Stimulated activated CD8-positive, alpha-beta memory T cell treated with anti-CD3 and anti-CD28 coated beads, Interleukin-12 subunit alpha, Interleukin-12 subunit beta, amount 100 ng/mL, for 24 hours (primary cell): ENCODE results near the gene VSX1.

Source experiments
- DNase-seq: peaks from one replicate; pipeline ENCODE4 v3.0.0-alpha.2; 2020; ENCODE audit errors: extremely low read depth

VSX1 gene

DNA sequence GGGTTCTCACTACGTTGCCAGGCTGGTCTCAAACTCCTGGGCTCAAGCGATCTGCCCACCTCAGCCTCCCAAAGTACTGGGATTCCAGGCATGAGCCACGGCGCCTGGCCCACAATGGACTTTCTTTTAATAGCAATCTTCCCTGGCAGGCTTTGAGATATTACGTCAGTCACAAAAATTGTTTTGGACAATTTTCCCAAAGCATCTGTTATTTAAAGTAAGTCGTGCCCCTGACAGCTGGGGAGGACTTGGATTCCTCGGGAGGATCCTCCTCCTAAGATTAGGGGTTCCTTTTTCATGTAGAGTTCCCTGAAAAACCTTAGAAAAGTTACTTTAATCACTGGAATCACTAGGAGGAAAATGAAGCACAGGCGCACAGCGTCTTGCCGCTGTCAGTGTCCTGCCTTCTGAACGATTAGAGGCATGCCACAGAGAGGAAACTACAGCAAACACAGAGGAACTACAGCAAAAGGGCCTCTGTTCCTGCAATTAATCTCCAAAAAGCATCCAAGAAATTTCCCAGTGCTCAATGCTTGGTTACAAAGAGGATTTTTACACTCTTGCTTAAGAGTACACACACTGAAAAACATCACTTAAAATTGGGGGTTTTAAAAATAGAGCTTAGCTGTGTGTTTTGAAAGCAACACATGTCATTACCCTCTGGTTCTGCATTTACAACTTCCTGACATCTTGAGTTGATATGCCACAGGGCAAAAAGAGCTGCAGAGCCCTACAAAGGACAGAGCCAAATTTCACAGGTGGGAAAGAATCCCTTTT is 28.5 kb downstream of the VSX1 start:
- DNase-seq: no peak

DNA sequence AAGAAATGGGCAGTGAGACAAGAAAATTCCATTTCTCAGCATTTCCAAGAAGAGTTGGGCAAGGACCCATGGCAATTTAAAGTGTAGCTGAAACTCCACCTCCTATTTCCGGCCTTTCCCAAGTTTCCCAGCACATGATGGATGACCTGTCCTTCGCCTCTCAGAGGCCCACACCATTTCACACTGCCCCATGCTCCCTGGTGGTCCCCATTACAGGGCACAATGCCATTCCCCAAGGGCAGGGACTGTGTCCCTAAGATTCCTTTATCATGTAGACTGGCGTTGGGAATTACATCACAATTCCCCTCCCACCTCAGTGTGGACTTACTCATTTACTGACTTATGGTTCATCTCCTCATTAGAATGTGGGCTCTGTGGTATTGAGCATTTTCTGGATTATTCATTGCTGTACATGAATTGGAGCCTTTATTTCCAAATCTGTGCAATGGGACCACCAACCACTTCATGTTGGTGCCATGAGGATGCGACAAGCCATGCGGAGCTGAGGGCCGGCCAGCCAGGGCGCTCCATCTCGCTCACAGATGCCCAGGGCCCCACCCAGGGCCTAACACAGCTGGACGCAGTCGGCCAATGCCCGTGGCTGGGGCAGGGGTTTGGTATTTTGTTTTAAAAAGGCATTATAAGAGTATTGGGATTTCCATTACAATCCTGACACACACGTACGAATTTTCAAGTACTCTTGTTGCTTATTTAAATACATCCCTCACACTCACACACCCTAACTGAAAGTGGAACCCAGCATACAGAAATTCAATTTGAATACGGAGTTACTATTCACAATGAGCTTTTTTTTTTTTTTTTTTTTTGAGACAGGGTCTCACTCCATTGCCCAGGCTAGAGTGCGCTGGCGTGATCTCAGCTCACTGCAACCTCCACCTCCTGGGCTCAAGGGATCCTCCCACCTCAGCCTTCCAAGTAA is 29.4 kb downstream of the VSX1 start:
- no peak for DNase-seq

DNA sequence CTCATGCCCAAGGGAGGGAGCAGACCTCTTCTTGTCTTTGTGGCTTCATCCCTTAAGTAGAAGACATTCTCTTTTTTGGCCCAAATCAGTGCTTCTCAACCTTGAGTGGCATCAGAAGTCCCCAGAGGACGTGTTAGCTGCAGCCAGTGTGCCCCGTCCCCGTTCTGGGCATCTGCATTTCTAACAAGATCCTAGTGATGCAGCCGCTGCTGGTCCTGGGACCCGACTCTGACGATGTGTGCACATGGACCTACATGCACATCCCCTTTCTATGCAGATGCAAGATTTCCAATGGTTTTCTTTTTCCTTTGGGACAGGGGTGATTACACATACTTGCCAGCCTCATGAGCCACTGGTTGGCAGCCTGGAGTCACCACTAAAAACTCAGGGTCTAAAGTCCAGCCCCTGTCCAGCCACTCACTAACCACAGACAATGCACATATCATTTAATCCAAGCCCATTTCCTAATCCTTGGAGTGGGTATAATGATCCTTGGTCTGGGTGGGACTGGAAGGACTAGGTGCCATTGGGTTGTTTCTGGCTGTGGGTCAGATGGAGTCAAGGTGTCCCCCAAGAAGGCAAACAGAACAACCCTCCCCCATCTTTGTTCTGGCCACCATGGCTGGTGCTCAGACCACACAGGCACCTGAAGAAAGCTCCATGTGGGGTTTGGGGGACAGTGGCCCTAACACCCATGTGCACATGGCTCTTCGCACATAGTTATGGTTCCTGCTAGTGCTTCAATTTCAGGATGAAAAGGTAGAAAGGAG is 30.4 kb downstream of the VSX1 start:
- DNase-seq: no peak

DNA sequence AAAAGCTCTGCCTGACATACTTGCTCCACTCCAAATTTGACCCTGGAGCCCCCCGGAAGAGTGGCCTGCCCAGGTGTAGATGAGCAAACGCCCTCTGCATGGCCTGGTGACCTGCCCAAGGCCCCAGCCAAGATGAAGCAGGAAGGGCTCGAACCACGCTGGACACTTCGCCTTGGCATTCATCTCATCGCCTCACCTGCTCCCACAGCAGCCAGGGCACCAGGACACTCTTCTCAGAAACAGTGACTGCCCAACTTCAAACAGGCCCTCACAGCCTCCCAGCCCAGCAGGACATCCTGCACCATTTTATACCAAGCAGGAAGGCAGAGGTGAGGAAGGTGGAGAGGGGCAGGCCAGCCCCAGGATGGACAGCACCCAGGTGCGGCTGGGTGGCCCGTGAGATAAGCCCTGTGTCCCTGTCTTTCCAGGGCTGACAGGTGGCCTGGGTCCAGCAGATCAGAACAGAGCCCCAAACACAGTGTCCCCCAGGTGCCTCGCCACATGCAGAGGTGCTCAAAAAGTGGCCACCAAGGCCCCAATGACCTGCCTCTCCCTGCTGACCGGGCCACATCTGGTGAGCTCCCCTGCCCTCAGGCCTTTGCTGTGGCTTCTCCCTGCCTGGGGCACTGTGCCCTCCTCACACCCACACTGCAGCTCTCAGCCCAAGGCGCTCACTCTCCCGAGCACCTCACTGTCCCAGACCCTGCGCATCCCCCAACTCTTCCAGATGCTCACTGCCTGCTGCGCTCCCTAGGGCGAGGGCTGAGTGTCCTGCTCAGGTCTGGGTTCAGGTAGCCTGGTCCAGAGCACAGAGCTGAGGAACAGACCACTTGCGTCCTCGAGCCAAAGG is 31.2 kb downstream of the VSX1 start:
- no peak for DNase-seq

DNA sequence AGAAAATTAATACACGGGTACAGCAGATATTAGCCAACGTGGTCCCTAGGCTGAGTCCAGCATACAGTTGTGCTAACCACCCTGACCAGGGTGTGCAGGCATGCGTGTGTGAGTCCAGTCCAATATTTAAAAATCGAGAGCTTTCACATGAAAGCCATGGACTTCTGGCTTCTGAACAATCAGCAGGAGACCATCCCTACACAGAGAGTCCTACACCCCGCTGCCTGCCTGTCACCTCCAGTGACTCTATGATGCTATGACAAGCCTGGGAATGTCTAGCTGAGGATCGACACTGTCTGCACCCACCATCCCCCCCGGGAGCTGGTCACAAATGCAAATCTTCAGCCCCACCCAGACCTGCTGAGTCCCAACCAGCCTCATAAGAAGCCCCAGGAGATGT is 31.9 kb downstream of the VSX1 start:
- no peak for DNase-seq

DNA sequence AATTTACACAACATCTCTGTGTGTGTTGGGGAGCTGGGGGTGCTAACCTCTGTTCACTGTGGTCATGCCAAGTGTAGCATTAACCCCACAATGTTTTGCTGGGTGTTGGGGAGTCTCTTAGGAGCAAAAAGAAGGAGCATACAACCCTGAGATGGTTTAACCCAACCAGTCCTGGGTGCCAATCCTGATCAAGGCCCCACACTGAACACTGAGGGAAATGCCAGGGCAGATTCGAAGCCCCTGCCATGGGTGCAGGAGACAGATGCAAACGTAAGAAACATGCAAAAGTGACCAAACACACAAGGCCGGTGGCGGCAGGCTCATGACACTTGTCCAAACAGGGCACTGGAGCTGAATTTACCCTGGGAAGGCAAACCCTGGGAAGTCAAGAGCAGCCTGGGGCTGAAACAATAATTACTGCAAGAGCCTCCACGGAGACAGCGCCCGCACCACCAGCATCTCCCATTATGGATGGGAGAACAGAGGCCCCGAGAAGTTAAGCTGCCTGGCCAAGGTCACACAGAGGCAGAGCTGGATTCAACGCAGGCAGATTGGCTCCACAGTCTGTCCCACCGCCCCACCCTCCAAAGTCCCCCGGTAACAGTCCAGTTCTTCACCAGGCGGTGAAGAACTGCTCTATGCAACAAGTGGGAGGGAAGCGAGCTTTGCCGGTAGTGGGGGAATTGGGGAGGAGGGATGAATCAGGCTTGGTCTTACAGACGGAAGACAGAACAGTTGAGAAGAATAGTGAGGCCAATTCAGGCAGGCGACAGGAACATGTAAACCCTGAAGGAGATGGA is 32.5 kb downstream of the VSX1 start:
- DNase-seq: no peak

DNA sequence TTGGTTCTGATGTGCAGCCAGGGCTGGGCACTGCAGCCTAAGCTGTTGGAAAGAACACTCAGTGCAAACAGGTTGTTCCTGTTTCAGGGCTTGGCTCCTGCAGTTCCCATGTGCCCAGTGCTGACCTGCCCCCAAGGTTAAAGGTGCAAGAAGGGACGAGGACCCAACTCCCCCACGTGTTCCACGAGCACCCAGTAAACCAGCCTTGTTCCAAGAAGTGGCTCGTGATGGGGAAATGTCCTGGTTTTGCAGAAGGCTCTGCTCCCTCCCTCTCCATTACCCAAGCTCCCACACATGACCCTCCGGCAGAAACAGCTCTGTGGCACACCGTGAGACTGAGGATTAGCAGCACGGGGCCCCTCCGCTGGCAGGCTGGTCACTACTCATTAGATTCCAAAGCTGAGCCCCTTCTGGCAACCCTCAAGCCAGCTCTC is 33.4 kb downstream of the VSX1 start:
- no peak for DNase-seq

DNA sequence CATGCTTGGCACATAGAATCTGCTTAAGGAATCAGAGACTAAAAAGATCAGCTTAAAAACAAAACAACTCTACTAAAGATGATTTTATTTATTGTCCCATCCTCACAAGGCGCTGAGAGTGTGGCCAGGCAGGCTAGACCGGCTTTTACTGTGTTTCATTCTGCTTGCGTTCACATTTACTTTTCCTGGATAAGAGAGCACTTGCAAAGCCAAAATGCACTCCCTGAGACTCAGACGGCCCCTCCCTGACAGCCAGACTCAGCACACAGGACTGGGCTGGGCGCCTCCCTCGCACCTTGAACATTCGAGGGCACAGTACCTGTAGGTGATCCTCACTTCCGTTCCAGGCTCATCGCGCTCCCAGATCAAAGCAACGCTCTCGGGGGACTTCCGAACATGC is 34.2 kb downstream of the VSX1 start:
- no peak for DNase-seq

DNA sequence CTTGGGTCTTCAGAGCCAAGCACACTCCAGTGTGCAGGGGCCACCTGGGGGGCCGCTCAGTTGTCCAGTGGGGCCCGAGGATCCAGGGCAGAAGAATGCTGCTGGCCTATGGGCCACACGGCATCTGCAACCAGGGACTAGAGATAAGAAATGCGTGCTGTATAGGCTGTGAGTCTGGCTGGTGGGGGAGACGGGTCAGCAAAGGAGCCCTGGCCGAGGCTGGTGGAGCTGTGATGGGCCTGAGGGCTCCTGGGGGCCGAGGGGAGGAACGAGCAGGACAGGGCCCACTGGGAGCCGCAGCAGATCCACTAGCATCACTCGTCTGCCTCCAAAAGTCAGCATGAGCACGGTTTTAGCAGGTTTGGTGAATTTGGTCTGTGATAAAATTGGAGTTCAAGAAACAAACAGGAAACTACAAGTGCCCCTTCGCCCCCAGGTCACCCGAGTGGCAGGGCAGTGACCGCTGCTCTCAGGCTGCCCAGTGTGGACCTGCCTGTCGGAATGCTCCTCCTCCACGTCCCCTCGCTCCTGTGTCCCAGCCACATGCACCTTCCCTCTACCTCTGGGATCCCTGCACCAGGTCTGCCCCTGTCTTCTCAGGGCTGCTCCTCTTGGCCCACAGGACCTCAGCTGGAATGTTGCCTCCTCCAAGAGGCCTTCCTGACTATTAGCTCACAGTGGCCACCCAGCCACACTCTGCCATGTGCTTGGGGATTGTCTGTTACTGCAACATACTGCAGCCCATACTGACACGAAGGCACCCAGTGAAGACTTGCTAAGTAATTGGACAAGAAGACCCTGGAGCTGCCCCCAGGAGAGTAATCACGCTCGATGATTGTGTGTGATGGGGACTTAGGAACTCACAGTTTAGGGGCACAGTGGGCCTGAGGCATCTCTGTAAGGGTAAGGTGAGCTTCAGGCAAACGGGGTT is 34.9 kb downstream of the VSX1 start:
- no peak for DNase-seq

DNA sequence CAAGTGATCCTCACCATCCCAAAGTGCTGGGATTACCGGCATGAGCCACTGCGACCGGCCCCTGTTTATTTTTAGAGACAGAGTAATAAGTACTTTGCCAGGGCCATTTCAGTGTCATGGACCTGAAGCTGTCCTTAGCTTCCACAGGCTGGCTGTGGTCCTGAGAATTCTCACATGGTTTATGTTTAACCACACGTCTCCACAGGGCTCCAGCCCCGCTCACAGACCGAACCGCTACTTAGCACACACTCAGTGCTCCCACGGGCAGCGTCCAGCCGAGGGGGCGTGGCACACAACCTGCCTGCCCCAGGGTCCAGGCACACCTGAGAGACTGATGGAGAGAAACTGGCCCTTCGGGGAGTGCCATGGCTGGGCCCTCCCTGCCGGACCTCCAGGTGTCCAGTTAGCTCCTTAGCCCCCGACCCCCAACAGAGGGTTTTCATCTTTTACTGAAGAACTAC is 35.7 kb downstream of the VSX1 start:
- no peak for DNase-seq

DNA sequence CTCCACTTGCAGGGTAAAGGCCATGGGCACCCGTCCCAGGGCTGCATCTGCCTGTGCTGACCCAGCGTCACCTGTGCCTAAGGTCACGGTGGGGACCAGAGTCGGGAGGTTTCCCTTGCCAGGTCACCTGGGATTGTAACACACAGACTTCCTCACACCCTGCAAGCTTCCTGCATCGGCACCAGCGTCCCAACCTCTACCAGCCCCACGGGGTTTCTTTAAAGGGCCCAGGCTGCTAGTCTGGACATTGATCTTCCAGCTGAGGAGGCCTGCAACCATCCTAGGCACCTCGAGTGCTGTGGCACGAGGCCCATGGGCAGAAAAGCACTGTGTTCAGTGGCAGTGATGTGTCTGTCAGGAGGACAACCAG is 36.6 kb downstream of the VSX1 start:
- no peak for DNase-seq

DNA sequence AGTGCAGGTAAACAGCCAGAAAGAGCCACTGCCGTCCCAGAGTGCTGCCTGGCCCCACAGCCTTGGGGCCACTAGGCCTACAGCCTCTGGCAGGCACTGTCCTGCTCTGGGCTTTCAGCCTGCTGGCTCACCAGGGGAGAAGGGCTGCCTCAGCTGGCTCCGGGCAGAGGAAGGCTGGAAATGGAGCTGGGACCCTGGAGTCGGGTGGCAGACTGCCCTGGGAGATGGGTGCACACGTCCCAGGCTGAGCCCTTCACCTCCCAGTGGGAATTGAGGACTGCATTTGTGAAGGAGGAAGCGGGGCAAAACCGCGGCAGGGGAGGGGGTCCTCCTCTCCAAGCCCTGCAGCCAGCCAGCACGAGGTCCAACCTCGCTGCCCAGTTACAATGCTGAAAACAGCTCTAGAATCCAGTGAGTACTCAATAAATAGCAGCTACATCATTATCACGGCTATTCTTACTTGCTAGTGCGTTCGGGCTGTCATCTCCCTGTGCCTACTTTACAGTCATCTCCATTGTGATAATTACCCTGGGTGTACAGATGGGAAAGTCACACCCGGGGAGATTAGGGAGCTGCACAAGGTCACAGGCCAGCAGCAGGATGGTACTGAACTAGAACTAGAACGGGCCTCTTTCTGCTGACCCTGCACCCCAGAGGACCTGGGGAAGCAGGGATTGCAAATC is 37.1 kb downstream of the VSX1 start:
- DNase-seq: no peak

DNA sequence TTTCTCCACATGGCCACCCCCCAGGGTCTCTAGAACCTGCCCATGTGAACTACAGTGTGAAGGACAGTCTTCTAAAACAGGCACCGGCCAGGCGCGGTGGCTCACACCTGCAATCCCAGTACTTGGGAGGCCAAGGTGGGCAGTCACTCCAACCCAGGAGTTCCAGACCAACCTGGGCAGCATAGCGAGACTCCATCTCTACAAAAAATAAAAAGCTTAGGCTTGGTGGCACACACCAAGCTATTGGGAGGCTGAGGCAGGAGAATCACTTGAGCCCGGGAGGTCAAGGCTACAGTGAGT is 37.7 kb downstream of the VSX1 start:
- DNase-seq: no peak

DNA sequence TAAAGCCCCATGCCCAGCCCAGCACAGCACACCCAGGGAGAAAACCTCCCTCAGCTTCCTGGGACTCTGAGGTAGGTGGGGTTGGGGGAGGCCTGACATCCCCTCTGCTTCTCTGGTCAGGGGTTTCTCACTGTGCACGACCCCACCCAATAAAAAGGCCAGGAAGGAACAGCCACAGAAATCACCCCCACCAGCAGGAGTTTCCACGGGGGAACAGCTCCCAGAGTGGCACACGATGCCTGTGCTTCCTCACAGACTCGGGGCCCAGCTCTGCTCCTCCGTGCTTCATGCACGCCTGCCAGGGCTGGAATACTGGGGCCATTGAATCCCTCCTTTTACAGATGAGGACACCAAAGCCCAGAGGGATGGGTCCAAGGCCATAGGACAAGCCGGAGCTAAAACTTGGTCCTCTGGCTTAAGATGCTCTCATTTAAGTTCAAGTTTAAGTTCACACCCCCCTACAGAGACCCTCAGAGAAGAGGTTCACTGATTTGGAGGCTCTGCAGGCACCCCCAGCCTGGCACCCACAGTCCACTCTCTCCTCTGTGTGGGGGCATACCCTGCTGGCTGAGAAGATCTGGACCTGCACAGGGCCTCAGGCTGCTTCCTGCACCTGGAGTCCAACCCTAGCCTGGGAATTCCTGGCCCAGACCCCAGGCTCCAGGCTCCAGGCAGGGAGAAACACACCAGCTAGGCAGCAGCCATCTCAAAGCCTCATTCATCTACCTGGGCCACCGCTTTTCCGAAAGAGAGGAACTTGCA is 38.3 kb downstream of the VSX1 start:
- DNase-seq: no peak

DNA sequence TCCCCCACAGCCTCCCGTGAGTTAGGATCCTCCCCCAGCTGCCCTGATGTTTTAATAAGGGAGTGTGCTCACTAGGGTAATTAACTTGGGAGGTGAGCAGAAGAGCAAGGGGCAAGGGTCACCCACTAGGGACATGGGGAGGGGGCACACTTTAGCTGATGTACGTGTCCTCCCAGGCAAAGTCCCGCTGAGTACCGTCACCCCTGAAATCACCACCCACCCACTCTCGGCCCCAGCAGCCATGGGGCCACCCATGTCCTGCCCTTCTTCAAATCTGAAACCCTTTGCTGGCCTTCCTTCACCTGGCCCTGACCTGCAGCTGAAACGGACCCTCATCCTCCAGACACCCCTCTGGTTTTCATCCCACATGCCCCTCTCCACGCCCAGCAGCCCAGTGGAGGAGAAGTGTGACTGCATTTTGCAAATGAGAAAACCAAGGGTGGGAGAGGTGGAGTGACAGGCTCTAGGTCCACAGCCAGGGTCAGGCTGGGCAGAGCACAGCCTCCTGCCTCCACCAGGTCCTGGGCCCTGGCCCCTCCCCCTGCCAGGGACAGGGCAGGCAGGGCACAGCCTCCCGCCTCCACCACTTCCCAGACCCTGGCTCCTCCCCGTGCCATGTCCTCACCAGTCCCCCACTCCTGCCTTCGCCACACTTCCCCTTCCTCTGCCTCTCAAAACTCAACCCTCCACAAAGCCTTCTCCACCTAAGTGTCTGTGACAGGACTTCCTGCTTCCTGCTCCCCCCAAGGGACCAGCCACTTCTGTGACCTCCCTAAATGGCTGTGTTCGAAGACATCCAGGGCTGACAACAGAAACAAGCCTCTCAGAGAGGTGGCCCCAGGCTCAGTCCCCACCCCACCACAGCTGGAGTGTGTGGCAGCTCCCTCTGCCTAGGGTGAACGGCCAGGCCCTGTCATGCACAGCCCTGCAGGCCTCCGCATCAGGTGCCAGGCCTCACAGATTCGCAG is 39.1 kb downstream of the VSX1 start:
- no peak for DNase-seq

DNA sequence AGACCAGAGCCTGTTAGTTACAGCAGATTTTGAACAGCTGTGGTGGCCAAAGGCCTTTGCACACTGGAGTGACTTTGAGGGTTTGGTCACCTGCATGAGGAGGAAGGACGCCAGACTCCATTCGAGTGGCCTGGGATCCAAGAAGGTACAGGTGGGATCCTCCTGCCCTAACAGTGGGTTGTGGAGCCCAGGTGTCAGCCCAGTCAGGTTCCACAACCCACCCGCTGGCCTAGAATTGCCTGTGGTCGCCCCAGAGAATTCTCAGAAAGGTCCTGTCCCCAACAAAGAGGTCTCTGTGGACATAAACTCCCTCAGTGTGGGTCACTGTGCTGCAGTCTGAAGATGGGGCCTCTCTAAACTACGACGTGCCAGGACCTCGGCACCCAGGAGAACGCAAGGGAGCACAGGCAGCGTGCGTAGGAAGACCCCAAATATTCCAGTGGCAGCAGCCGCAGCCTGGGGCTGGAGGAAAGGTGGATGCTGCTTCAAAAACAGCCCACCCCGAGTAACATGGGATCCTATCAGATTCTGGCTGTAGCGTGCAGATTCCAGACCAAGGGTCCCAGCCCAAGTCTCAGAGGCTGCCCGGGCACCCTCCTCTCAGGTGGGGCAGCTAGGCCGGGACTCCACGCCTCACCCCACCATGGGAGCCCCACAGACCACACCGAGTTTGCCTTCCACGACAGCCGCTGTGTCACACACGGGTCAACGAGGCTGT is 40.0 kb downstream of the VSX1 start:
- no peak for DNase-seq
